H9 (cell line): ENCODE results near the gene ZBTB45. TPM values are rescaled to one million over a fixed set of nuclear protein-coding genes. Genes with fewer than 3 reads are reported as not detected.

Source experiments
- DNase-seq: peaks from one replicate; pipeline ENCODE4 v3.0.0-alpha.2; 2017
- H2AFZ ChIP-seq: one replicate; pipeline ENCODE4 v1.6.1; 2013; ENCODE audit warnings: mild to moderate bottlenecking, low read length, control low read depth, moderate library complexity
- H2AK5ac ChIP-seq: 2 replicates; pipeline ENCODE4 v1.6.1; 2013; ENCODE audit warnings: low read length, control low read depth, mixed read lengths; ENCODE audit not compliant: insufficient read length
- H2BK120ac ChIP-seq: one replicate; pipeline ENCODE4 v1.6.1; 2013; ENCODE audit warnings: low read depth, mild to moderate bottlenecking, low read length, control low read depth, inconsistent platforms; ENCODE audit not compliant: poor library complexity, severe bottlenecking
- H2BK12ac ChIP-seq: 2 replicates; pipeline ENCODE4 v1.6.1; 2013; ENCODE audit warnings: low read length, control low read depth, mixed read lengths, low read depth; ENCODE audit not compliant: insufficient read length
- H2BK15ac ChIP-seq: 2 replicates; pipeline ENCODE4 v1.6.1; 2013; ENCODE audit warnings: low read depth, low read length, control low read depth
- H2BK20ac ChIP-seq: one replicate; pipeline ENCODE4 v1.6.1; 2013; ENCODE audit warnings: low read depth, mild to moderate bottlenecking, low read length, control low read depth, inconsistent platforms; ENCODE audit not compliant: poor library complexity, severe bottlenecking
- H2BK5ac ChIP-seq: 2 replicates; pipeline ENCODE4 v1.6.1; 2013; ENCODE audit warnings: low read length, control low read depth, mixed read lengths; ENCODE audit not compliant: insufficient read length
- H3K14ac ChIP-seq: 2 replicates; pipeline ENCODE4 v1.6.1; 2013; ENCODE audit warnings: low read length, control low read depth; ENCODE audit not compliant: insufficient read depth
- H3K18ac ChIP-seq: 2 replicates; pipeline ENCODE4 v1.6.1; 2013; ENCODE audit warnings: low read depth, mild to moderate bottlenecking, mixed read lengths, low read length, control low read depth; ENCODE audit not compliant: insufficient read length
- H3K23ac ChIP-seq: 2 replicates; pipeline ENCODE4 v1.6.1; 2013; ENCODE audit warnings: low read length, control low read depth, mixed read lengths, low read depth; ENCODE audit not compliant: insufficient read length
- H3K23me2 ChIP-seq: 2 replicates; pipeline ENCODE4 v1.6.1; 2013; ENCODE audit warnings: low read depth, mild to moderate bottlenecking, mixed read lengths, low read length, control low read depth; ENCODE audit not compliant: insufficient read length, poor library complexity, severe bottlenecking
- H3K27ac ChIP-seq: 2 replicates; pipeline ENCODE4 v1.5.1; 2013; ENCODE audit warnings: low read length, control low read depth, mixed read lengths, low read depth; ENCODE audit not compliant: insufficient read length
- H3K27me3 ChIP-seq: 2 replicates; pipeline ENCODE4 v1.6.1; 2013; ENCODE audit warnings: low read length, control low read depth, inconsistent platforms; ENCODE audit not compliant: insufficient read depth
- H3K4ac ChIP-seq: 2 replicates; pipeline ENCODE4 v1.6.1; 2013; ENCODE audit warnings: low read depth, mild to moderate bottlenecking, control low read depth, inconsistent platforms, low read length, moderate library complexity
- H3K4me1 ChIP-seq: 2 replicates; pipeline ENCODE4 v1.6.1; 2013; ENCODE audit warnings: low read length, control low read depth, inconsistent platforms; ENCODE audit not compliant: insufficient read depth
- H3K4me2 ChIP-seq: 2 replicates; pipeline ENCODE4 v1.6.1; 2013; ENCODE audit warnings: low read length, control low read depth, mixed read lengths; ENCODE audit not compliant: insufficient read length, insufficient read depth
- H3K56ac ChIP-seq: 2 replicates; pipeline ENCODE4 v1.6.1; 2013; ENCODE audit warnings: low read depth, mild to moderate bottlenecking, mixed read lengths, low read length, control low read depth; ENCODE audit not compliant: insufficient read length
- H3K79me1 ChIP-seq: 2 replicates; pipeline ENCODE4 v1.6.1; 2013; ENCODE audit warnings: low read depth, mild to moderate bottlenecking, moderate library complexity, low read length, control low read depth, inconsistent platforms; ENCODE audit not compliant: insufficient read depth, poor library complexity, severe bottlenecking
- H3K79me2 ChIP-seq: 2 replicates; pipeline ENCODE4 v1.6.1; 2013; ENCODE audit warnings: low read length, control low read depth, inconsistent platforms; ENCODE audit not compliant: insufficient read depth
- H3K9ac ChIP-seq: 2 replicates; pipeline ENCODE4 v1.6.1; 2013; ENCODE audit warnings: low read length, control low read depth, mixed read lengths; ENCODE audit not compliant: insufficient read length; ENCODE audit errors: extremely low read depth
- H3K9me3 ChIP-seq: one replicate; pipeline ENCODE4 v1.6.1; 2013; ENCODE audit warnings: low read depth, low read length, inconsistent platforms; ENCODE audit not compliant: control insufficient read depth
- H3T11ph ChIP-seq: one replicate; pipeline ENCODE4 v1.6.1; 2013; ENCODE audit warnings: mild to moderate bottlenecking, low read length, control low read depth, inconsistent platforms
- H4K20me1 ChIP-seq: one replicate; pipeline ENCODE4 v1.6.1; 2013; ENCODE audit not compliant: control insufficient read depth, insufficient read length, insufficient read depth
- H4K5ac ChIP-seq: 2 replicates; pipeline ENCODE4 v1.6.1; 2013; ENCODE audit warnings: low read depth, mild to moderate bottlenecking, mixed read lengths, low read length, control low read depth; ENCODE audit not compliant: insufficient read length
- H4K8ac ChIP-seq: replicated peaks from 2 replicates; pipeline ENCODE4 v1.6.1; 2013; ENCODE audit warnings: low read length, control low read depth, mixed read lengths, low read depth; ENCODE audit not compliant: insufficient read length
- H4K91ac ChIP-seq: 2 replicates; pipeline ENCODE4 v1.6.1; 2013; ENCODE audit warnings: low read depth, mild to moderate bottlenecking, moderate library complexity, mixed read lengths, low read length, control low read depth; ENCODE audit not compliant: insufficient read length
- H3K27ac Mint-ChIP-seq, 3 experiments: 2 replicates in 2 of 3; 3 replicates in 1 of 3; pipeline ENCODE4 v1.8.0; 2020 to 2021; ENCODE audit warnings: mixed read lengths in 3 of 3, mild to moderate bottlenecking in 1 of 3, moderate library complexity in 1 of 3
- H3K27me3 Mint-ChIP-seq: 2 replicates; pipeline ENCODE4 v1.8.0; 2021; ENCODE audit warnings: low read depth, mild to moderate bottlenecking, moderate library complexity, mixed read lengths
- H3K36me3 Mint-ChIP-seq, 3 experiments: 2 replicates in 2 of 3; 3 replicates in 1 of 3; pipeline ENCODE4 v1.8.0; 2020 to 2021; ENCODE audit warnings: low read depth in 3 of 3, mixed read lengths in 3 of 3; ENCODE audit not compliant: insufficient read depth in 1 of 3
- H3K4me1 Mint-ChIP-seq, 2 experiments: 2 replicates each; pipeline ENCODE4 v1.8.0; 2020; ENCODE audit warnings: mixed read lengths in 2 of 2
- H3K4me3 Mint-ChIP-seq, 2 experiments: 2 replicates in 1 of 2; 3 replicates in 1 of 2; pipeline ENCODE4 v1.8.0; 2020 to 2021; ENCODE audit warnings: mild to moderate bottlenecking in 2 of 2, mixed read lengths in 2 of 2, moderate library complexity in 1 of 2
- H3K9me3 Mint-ChIP-seq, 2 experiments: 2 replicates in 1 of 2; 3 replicates in 1 of 2; pipeline ENCODE4 v1.8.0; 2020; ENCODE audit warnings: mild to moderate bottlenecking in 2 of 2, mixed read lengths in 2 of 2, moderate library complexity in 1 of 2
- CTCF ChIP-seq: fragments of 200-600 bp; sonication (generic); conservative IDR thresholded peaks from 3 replicates; pipeline ENCODE4 v1.8.0; 2021; ENCODE audit warnings: antibody characterized with exemption, mild to moderate bottlenecking
- WGBS: extraction: QIAGEN DNeasy Blood & Tissue Kit; methylation state at CpG from one replicate; pipeline ENCODE4 v1.1.7; 2013; ENCODE audit warnings: missing lambda C conversion rate, low lambda C conversion rate, mixed read lengths; ENCODE audit not compliant: insufficient read length; ENCODE audit errors: extremely low coverage; 5-methylcytosine and 5-hydroxymethylcytosine counted together
- total RNA-seq: library from RNA; stranded (reverse); gene quantifications from 2 replicates; pipeline ENCODE4 v1.2.1, GENCODE V29; 2021

ZBTB45 gene
- total RNA-seq, 1 experiment from 2014 or later: 18.7 TPM

- no peak overlapping the region for H2BK120ac ChIP-seq
- no peak overlapping the region for H3K23ac ChIP-seq
- Mint-ChIP-seq H3K27ac (no peak overlapping the region; a peak in 1 of 7 replicates), H3K27me3 (peaks cover 3% of the 10 kb centered on the region), H3K9me3 (no peaks in the 10 kb centered on the region), H3K36me3 (peaks cover 9 to 19% (median 13%) of the 10 kb centered on the region in 3 experiments; a peak in 6 of 7 replicates), H3K4me3 (no peak overlapping the region; a peak in 1 of 5 replicates), H3K4me1 (peaks cover 22 to 23% of the 10 kb centered on the region in 2 experiments)
- no peak overlapping the region for H3K27ac ChIP-seq
- H2AFZ ChIP-seq: no peak overlapping the region
- no peaks in the 10 kb centered on the region for H3K79me1 ChIP-seq
- TF ChIP-seq CTCF: no peak
- H2BK20ac ChIP-seq: no peak overlapping the region
- no peak overlapping the region for H2BK5ac ChIP-seq
- H4K91ac ChIP-seq: no peak overlapping the region
- no peak overlapping the region for H3K18ac ChIP-seq
- WGBS: no CpG with 5 or more reads among the region's 10 CpGs
- H3K9ac ChIP-seq: no peak overlapping the region
- H3K79me2 ChIP-seq: peaks cover 2% of the 10 kb centered on the region; the same call in 1 of the 2 replicates
- no peak for DNase-seq
- no peak overlapping the region for H3K4ac ChIP-seq
- H2BK12ac ChIP-seq: no peak overlapping the region
- no peak overlapping the region for H4K5ac ChIP-seq
- no peak overlapping the region for H3K4me2 ChIP-seq
- H3K23me2 ChIP-seq: peaks cover 4% of the 10 kb centered on the region
- no peaks in the 10 kb centered on the region for H3K4me1 ChIP-seq
- no peak overlapping the region for H3K14ac ChIP-seq
- no peak overlapping the region for H3T11ph ChIP-seq
- no peaks in the 10 kb centered on the region for H3K9me3 ChIP-seq
- no peaks in the 10 kb centered on the region for H3K27me3 ChIP-seq
- H2BK15ac ChIP-seq: no peak overlapping the region
- H4K8ac ChIP-seq: no peak overlapping the region
- H3K56ac ChIP-seq: no peak overlapping the region
- H2AK5ac ChIP-seq: no peak overlapping the region
- no peaks in the 10 kb centered on the region for H4K20me1 ChIP-seq
Observed at GRCh38 chr19:58513213-58513693, 6.4 kb downstream of the ZBTB45 start.
